BE2C (cell line): Measurements from ENCODE around the gene KRTAP9-8. TPM values are rescaled to one million over a fixed set of nuclear protein-coding genes. Genes with fewer than 3 reads are reported as not detected.
"Not testable (repeated sequence)": the region's sequence is repeated elsewhere in the genome, so short reads cannot be mapped to it uniquely, and the experiment has no call there.

ENCODE experiments used
- DNase-seq: peaks from one replicate; pipeline ENCODE4 v3.0.0-alpha.2; 2020
- H3K27me3 ChIP-seq: fragments of 250-450 bp; sonication (Bioruptor Pico); 2 replicates; pipeline ENCODE4 v1.5.1; 2020; ENCODE audit warnings: mild to moderate bottlenecking
- H3K36me3 ChIP-seq: fragments of 250-450 bp; sonication (Bioruptor Pico); 2 replicates; pipeline ENCODE4 v1.5.1; 2020; ENCODE audit warnings: mild to moderate bottlenecking
- H3K4me1 ChIP-seq: fragments of 250-450 bp; sonication (Bioruptor Pico); 2 replicates; pipeline ENCODE4 v1.5.1; 2020
- H3K4me3 ChIP-seq: 2 replicates; pipeline ENCODE4 v1.5.1; 2011; ENCODE audit warnings: low read depth, low read length
- H3K9me3 ChIP-seq: fragments of 250-450 bp; sonication (Bioruptor Pico); 2 replicates; pipeline ENCODE4 v1.5.1; 2020
- polyA plus RNA-seq: library from polyadenylated mRNA; unstranded; fragments of >200 nt; gene quantifications from one replicate; pipeline ENCODE4 v1.2.1, GENCODE V29; 2012; ENCODE audit warnings: low read depth, missing spikeins; ENCODE audit not compliant: insufficient read length, insufficient read depth
- TF ChIP-seq, protein P1 (sequence below): IDR thresholded peaks from 2 replicates; pipeline ENCODE4 v1.5.1; 2012; ENCODE audit warnings: mild to moderate bottlenecking, low read depth, low read length

The KRTAP9-8 gene, protein sequence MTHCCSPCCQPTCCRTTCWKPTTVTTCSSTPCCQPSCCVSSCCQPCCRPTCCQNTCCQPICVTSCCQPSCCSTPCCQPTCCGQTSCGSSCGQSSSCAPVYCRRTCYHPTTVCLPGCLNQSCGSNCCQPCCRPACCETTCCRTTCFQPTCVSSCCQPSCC
- not detected for polyA plus RNA-seq

DNA sequence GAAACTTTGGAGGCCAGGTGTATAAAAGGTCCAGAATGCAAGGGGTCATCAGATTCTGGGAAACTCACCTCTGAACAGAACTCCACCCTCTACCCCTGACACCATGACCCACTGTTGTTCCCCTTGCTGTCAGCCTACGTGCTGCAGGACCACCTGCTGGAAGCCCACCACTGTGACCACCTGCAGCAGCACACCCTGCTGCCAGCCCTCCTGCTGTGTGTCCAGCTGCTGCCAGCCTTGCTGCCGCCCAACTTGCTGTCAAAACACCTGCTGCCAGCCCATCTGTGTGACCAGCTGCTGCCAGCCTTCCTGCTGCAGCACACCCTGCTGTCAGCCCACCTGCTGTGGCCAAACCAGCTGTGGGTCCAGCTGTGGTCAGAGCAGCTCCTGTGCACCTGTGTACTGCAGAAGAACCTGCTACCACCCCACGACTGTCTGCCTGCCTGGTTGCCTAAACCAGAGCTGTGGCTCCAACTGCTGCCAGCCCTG is at the start of gene KRTAP9-8:
KRTAP9-8 (plus strand) TSS at position 51 of the 489 bp plus-strand sequence; CDS start at position 104, 53 bp downstream.
- not testable (repeated sequence) for H3K4me3 ChIP-seq, H3K4me1 ChIP-seq, DNase-seq, H3K9me3 ChIP-seq, H3K36me3 ChIP-seq
- H3K27me3 ChIP-seq: peaks cover 17% of the 10 kb centered on the region

DNA sequence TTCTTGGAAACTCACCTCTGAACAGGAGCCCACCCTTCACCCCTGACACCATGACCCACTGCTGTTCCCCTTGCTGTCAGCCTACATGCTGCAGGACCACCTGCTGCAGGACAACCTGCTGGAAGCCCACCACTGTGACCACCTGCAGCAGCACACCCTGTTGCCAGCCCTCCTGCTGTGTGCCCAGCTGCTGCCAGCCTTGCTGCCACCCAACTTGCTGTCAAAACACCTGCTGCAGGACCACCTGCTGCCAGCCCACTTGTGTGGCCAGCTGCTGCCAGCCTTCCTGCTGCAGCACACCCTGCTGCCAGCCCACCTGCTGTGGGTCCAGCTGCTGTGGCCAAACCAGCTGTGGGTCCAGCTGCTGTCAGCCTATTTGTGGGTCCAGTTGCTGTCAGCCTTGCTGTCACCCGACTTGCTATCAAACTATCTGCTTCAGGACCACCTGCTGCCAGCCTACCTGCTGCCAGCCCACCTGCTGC is 47.9 kb upstream of the KRTAP9-8 start, which contains the start of gene KRTAP9-1:
KRTAP9-1 (plus strand) TSS at position 51 of the 482 bp plus-strand sequence; CDS start at position 51, 0 bp downstream.
- peaks cover 18% of the 10 kb centered on the region for H3K27me3 ChIP-seq
- not testable (repeated sequence) for DNase-seq, H3K9me3 ChIP-seq, H3K4me1 ChIP-seq, H3K36me3 ChIP-seq, H3K4me3 ChIP-seq

DNA sequence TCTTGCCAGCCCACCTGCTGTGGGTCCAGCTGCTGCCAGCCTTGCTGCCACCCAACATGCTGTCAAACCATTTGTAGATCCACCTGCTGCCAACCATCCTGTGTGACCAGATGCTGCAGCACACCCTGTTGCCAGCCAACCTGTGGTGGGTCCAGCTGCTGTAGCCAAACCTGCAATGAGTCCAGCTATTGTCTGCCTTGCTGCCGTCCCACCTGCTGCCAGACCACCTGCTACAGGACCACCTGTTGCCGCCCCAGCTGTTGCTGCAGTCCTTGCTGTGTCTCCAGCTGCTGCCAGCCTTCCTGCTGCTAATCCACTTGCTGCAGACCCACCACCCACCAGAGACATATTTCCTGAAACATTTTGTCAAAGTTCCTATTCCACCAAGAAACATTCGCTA is 47.5 kb upstream of the KRTAP9-8 start:
- no peak for DNase-seq
- Histone ChIP-seq H3K36me3 (no peaks in the 10 kb centered on the region), H3K4me1 (no peaks in the 10 kb centered on the region), H3K27me3 (peaks cover 17% of the 10 kb centered on the region), H3K4me3 (no peak overlapping the region), H3K9me3 (no peaks in the 10 kb centered on the region)
- TF ChIP-seq, protein P1, sequence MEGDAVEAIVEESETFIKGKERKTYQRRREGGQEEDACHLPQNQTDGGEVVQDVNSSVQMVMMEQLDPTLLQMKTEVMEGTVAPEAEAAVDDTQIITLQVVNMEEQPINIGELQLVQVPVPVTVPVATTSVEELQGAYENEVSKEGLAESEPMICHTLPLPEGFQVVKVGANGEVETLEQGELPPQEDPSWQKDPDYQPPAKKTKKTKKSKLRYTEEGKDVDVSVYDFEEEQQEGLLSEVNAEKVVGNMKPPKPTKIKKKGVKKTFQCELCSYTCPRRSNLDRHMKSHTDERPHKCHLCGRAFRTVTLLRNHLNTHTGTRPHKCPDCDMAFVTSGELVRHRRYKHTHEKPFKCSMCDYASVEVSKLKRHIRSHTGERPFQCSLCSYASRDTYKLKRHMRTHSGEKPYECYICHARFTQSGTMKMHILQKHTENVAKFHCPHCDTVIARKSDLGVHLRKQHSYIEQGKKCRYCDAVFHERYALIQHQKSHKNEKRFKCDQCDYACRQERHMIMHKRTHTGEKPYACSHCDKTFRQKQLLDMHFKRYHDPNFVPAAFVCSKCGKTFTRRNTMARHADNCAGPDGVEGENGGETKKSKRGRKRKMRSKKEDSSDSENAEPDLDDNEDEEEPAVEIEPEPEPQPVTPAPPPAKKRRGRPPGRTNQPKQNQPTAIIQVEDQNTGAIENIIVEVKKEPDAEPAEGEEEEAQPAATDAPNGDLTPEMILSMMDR: no peak

DNA sequence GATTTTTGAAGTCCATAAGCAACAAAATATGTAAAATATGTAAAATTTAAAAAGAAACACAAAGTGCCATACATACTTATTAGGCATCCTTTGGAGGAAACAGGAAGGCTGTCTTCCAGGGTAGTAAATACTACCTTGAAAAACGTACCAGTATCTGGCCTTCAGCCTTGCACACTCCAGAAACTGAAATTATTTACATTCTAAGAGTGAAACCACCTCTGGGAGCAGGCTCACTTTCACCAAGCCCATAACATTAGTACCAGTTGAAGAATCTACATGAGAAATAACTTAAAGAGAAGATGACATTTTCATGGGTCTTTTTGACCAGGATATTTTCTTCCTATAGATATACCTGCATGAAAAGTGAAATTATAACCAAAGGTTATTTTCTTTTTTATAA is 41.7 kb upstream of the KRTAP9-8 start:
- no peaks in the 10 kb centered on the region for H3K4me1 ChIP-seq
- no peak overlapping the region for H3K4me3 ChIP-seq
- no peaks in the 10 kb centered on the region for H3K27me3 ChIP-seq
- TF ChIP-seq, protein P1: no peak
- H3K36me3 ChIP-seq: no peaks in the 10 kb centered on the region
- H3K9me3 ChIP-seq: no peaks in the 10 kb centered on the region; the same call in 1 of the 2 replicates
- no peak for DNase-seq

DNA sequence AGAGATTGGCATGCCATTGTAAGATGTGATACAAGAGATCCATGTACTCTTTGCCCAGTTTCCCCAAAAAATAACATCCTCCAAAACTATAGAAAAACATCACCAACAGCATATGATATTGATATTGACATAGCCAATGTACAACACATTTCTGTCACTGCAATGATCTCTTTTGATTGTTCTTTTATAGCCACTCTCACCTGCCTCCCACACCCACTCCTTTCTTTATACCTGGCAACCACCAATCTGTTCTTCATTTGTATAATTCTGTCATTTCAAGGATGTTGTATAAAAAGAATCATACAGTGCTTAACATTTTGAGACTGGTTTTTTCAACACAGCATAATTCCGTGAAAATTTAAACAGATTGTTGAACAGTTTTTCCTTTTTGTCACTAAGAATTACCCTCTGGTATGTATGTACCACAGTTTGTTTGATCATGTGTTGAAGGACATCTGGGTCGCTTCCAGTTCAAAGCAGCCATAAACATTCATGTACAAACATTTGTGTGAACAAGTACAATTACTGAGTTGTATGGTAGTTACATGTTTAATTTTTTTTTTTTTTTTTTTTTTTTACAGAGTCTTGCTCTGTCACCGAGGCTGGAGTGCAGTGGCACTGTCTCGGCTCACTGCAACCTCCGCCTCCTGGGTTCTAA is 38.2 kb upstream of the KRTAP9-8 start:
- TF ChIP-seq, protein P1: no peak
- no peaks in the 10 kb centered on the region for H3K4me1 ChIP-seq
- H3K27me3 ChIP-seq: no peaks in the 10 kb centered on the region
- DNase-seq: no peak
- no peak overlapping the region for H3K4me3 ChIP-seq
- no peaks in the 10 kb centered on the region for H3K36me3 ChIP-seq
- no peaks in the 10 kb centered on the region; the same call in 1 of the 2 replicates for H3K9me3 ChIP-seq

DNA sequence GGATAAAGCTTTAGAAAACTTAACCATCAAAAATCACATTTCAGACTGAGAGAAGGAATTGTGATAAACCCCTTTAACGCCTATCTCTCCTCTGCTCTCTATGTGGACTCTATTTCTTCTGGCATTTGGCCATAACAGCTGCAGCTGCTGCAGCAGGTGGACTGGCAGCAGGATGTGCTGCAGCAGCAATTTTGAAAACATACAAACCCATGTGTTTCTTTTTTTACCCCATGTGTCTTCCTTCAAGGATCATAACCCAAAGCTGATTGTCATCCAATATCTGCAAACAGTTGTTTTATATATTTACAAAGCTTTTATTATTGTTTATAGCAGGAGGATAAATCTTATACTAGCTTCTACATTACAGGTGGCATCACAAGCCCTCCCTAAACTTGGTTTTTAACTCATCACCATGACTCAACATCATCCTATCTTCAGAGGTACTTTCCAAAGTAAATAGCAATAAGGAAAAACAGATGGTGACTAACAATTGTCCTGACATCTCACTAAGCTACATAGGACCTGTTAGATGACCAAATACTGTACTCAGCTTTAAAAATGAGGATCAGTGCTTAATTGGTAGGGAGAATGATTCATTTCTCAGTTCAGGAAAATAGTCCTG is 25.8 kb upstream of the KRTAP9-8 start:
- no peak for DNase-seq
- H3K27me3 ChIP-seq: peaks cover 51% of the 10 kb centered on the region
- H3K9me3 ChIP-seq: no peaks in the 10 kb centered on the region
- no peaks in the 10 kb centered on the region for H3K36me3 ChIP-seq
- H3K4me1 ChIP-seq: no peaks in the 10 kb centered on the region
- H3K4me3 ChIP-seq: no peak overlapping the region
- TF ChIP-seq, protein P1: no peak
